Vagina (tissue), 2 donors: ENCODE measurements around the gene ERVK3-1. TPM values are rescaled to one million over a fixed set of nuclear protein-coding genes. Genes with fewer than 3 reads are reported as not detected.
A peak's percentile ranks its signal among the peaks of the same experiment; 100 is the strongest.

Source experiments
- DNase-seq, 2 donors: peaks; one replicate each; pipeline ENCODE4 v3.0.0-alpha.2; 2017; ENCODE audit errors: extremely low spot score in 2 of 2
- H3K27ac ChIP-seq: fragments of 200-600 bp; sonication (generic); one replicate; pipeline ENCODE4 v1.5.1; 2019
- H3K27me3 ChIP-seq: fragments of 200-600 bp; sonication (generic); one replicate; pipeline ENCODE4 v1.5.1; 2019
- H3K36me3 ChIP-seq, 2 donors: fragments of 200-600 bp; sonication (generic); one replicate each; pipeline ENCODE4 v1.5.1; 2017 to 2019
- H3K4me1 ChIP-seq: fragments of 200-600 bp; sonication (generic); one replicate; pipeline ENCODE4 v1.5.1; 2019
- H3K4me3 ChIP-seq, 2 donors: fragments of 200-600 bp; sonication (generic); 1 replicate in 1 of 2; 2 replicates in 1 of 2; pipeline ENCODE4 v1.5.1; 2016 to 2019
- H3K9me3 ChIP-seq: fragments of 200-600 bp; sonication (generic); one replicate; pipeline ENCODE4 v1.5.1; 2019
- POLR2A ChIP-seq, 2 donors: fragments of 450-650 bp; IDR thresholded peaks; one replicate each; pipeline ENCODE4 v1.6.1; 2017; ENCODE audit warnings: antibody characterized with exemption in 2 of 2, mild to moderate bottlenecking in 2 of 2, moderate library complexity in 2 of 2
- POLR2AphosphoS5 ChIP-seq, 2 donors: sonication (generic); formaldehyde crosslinking; IDR thresholded peaks; one replicate each; pipeline ENCODE4 v1.9.0; 2017; ENCODE audit warnings: antibody characterized with exemption in 2 of 2, mild to moderate bottlenecking in 2 of 2, low read depth in 1 of 2; ENCODE audit not compliant: insufficient read depth in 1 of 2
- intact Hi-C: fragments of 100-400 bp; cut with DNase I; formaldehyde crosslinking; loops from one replicate; pipeline ENCODE4 v1.15.1; 2023
- total RNA-seq: library from RNA; depleted of rRNA; stranded (reverse); fragments of >200 nt; gene quantifications from one replicate; pipeline ENCODE4 v1.2.3, GENCODE V29; 2016
- TF ChIP-seq, protein P1 (sequence below), 3 experiments: fragments of 450-650 bp in 2 of 3; fragments of 200-600 bp in 1 of 3; sonication (generic) in 1 of 3; IDR thresholded peaks; one replicate each; pipeline ENCODE4 v1.5.1; 2017 to 2019; ENCODE audit warnings: antibody characterized with exemption in 3 of 3, mild to moderate bottlenecking in 2 of 3, moderate library complexity in 2 of 3

The ERVK3-1 gene
- total RNA-seq, 1 donor from 2014 or later = 45.9 TPM

DNA sequence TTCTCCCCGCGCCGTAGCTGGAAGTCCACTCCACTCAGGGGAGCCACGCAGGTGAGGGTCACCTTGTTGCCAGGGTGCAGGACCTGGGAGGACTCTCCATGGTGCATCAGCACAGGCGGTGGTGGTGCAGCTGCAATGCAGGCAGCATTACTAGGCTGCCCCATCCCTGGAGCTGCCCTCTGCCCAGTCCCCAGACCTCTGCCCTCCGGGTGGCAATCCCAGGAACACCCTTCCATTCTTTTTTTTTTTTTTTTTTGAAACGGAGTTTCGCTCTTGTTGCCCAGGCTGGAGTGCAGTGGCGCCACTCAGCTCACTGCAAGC lies 46.3 kb downstream of the ERVK3-1 start:
- intact Hi-C loops = no loop called here
- Histone ChIP-seq H3K9me3 (no peaks in the 10 kb centered on the region), H3K36me3 (no peaks in the 10 kb centered on the region), H3K27ac (no peak overlapping the region), H3K4me1 (peaks cover 40% of the 10 kb centered on the region), H3K27me3 (no peaks in the 10 kb centered on the region), H3K4me3 (no peak overlapping the region)
- DNase-seq = no peak
- TF ChIP-seq POLR2AphosphoS5 (IDR thresholded peaks at IDR 0.05; ENCODE audit: insufficient read depth in 1 of 2, low read depth in 1 of 2) (no peak), POLR2A (IDR thresholded peaks at IDR 0.05) (no peak)
- TF ChIP-seq, protein P1, sequence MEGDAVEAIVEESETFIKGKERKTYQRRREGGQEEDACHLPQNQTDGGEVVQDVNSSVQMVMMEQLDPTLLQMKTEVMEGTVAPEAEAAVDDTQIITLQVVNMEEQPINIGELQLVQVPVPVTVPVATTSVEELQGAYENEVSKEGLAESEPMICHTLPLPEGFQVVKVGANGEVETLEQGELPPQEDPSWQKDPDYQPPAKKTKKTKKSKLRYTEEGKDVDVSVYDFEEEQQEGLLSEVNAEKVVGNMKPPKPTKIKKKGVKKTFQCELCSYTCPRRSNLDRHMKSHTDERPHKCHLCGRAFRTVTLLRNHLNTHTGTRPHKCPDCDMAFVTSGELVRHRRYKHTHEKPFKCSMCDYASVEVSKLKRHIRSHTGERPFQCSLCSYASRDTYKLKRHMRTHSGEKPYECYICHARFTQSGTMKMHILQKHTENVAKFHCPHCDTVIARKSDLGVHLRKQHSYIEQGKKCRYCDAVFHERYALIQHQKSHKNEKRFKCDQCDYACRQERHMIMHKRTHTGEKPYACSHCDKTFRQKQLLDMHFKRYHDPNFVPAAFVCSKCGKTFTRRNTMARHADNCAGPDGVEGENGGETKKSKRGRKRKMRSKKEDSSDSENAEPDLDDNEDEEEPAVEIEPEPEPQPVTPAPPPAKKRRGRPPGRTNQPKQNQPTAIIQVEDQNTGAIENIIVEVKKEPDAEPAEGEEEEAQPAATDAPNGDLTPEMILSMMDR (IDR thresholded peaks at IDR 0.05) = no peak

DNA sequence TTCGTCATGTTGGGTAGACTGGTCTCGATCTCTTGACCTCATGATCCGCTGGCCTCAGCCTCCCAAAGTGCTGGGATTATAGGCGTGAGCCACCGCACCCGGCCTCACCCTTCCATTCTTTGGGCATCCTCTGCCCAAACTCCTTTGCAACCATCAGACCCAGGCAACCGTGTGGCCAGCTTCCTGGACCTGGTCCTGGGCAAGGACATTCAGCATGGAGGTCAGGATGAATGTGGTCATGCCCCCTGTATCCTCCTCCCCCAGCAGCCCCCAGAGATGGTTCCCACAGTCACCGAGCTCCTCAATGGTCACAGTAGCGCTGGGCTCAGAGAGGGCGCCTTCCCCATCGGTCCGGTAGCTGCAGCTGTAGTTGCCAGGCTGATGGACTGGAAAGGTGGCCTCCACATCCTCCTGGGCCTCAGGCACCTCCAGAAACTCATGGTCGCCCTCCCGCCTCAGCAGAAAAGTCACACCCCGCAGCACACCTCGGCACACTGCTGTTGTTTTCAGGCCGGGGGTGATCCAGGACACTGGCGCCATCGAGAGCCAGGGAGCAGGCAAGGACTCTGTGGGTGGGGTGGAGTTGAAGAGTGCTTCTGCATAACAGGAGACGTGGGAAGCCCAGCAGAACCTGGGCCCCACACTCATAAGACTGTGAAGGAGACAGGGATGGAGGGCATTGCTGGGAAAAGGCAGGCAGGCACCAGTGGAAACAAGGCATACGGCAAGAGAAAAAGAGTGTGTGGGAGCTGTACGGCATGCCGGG lies 47.0 kb downstream of the ERVK3-1 start:
- Histone ChIP-seq H3K27ac (no peak overlapping the region), H3K36me3 (no peaks in the 10 kb centered on the region), H3K27me3 (no peaks in the 10 kb centered on the region), H3K4me1 (peaks cover 42% of the 10 kb centered on the region), H3K9me3 (no peaks in the 10 kb centered on the region), H3K4me3 (no peak overlapping the region)
- intact Hi-C loops = no loop called here
- TF ChIP-seq, protein P1 (IDR thresholded peaks at IDR 0.05) = no peak
- TF ChIP-seq POLR2AphosphoS5 (IDR thresholded peaks at IDR 0.05; ENCODE audit: insufficient read depth in 1 of 2, low read depth in 1 of 2) (no peak), POLR2A (IDR thresholded peaks at IDR 0.05) (no peak)
- DNase-seq = peak in 1 of 2 donors; percentile 67

DNA sequence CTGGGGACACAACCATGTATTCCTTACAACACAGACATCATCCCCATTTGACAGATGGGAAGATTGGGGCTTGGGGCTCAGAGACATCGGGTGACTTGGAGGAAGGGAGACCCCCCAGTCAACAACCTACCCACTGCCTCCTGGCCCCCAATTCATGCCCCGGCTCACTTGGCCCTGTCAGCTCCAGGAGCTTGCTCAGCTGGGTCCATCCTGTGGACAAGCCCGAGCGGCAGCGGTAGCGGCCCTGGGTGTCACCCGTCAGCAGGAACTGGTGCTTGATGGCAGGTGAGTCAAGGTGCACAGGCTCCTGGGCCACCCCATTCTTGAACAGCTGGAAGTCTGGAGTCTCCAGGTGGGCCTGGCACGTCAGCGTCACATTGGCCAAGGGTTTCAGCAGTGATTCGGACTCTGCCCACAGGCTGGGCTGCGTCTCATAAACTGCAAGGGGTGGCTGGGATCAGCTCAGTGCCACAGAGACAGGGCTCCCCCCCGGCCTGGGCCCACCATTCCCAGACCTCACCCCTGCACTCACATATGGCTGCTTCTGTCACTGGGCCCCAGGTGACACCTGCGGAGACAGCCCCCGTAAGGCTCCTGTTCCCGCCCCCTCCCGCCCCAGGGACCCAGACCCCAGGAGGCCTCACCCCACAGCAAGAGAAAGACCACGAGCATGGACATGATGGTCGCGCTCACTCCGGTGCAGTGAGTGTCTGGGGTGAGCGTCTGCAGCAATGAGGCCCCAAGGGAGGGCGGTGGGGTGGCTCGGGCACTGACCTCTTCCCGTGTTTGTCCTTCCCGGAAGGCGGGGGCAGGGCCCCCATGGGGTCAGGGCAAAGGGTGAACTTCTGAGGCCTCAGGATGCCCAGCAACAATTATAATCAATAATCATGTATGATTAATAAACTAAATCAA lies 47.8 kb downstream of the ERVK3-1 start, which contains the start of gene A1BG:
Gene A1BG (minus strand): TSS at position 733 of the 912 bp plus-strand sequence. CDS start 55 bp downstream, at position 678.
- intact Hi-C loops = no loop called here
- TF ChIP-seq, protein P1 (IDR thresholded peaks at IDR 0.05) = no peak
- TF ChIP-seq POLR2A (IDR thresholded peaks at IDR 0.05) = no peak
- TF ChIP-seq POLR2AphosphoS5 (IDR thresholded peaks at IDR 0.05; ENCODE audit: insufficient read depth in 1 of 2, low read depth in 1 of 2) = no peak
- H3K27me3 ChIP-seq = no peaks in the 10 kb centered on the region
- no peak within 1 kb of the TSS for H3K27ac ChIP-seq
- DNase-seq = no peak
- peaks cover 47% of the 10 kb centered on the region for H3K4me1 ChIP-seq
- no peak within 1 kb of the TSS for H3K4me3 ChIP-seq
- H3K36me3 ChIP-seq = no peaks in the 10 kb centered on the region
- H3K9me3 ChIP-seq = no peaks in the 10 kb centered on the region

DNA sequence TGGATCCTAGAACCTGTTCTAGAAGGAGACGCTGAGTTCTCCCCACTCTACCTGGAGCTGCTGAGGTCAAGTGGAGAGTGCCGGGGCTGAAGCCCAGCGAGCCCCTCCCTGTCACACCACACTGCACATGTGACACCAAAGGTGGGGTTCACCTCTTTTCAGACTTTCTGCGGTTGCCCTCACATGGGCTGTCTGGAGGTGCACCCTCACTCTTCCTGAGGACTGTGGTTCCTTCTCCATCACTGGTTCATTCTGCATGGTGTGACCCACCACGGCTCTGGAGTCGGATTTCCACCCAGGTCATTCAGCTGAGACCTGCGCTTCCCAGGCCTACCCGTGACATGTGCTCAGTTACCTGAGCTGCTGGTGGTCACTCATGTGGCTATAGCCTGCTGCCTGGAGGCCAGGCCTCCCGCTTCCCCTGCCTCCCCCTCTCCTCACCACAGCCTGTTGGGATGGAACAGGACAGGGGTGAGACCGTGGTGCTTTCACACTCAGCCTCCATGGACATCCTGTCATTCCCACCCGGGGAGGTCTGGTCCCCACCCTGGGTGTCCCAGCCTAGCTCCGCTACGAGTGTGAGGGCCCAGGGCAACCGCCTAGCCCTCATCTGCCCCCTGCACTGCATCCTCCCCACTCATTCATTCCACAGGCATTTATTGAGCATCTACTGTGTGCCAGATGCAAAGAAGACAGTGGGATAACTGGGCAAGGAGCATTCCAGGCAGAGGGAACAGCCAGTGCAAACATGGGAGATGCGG lies 48.7 kb downstream of the ERVK3-1 start:
- Histone ChIP-seq H3K27me3 (no peaks in the 10 kb centered on the region), H3K27ac (no peak overlapping the region), H3K36me3 (no peaks in the 10 kb centered on the region), H3K9me3 (no peaks in the 10 kb centered on the region), H3K4me3 (no peak overlapping the region), H3K4me1 (peaks cover 39% of the 10 kb centered on the region)
- TF ChIP-seq, protein P1 (IDR thresholded peaks at IDR 0.05) = no peak
- TF ChIP-seq POLR2AphosphoS5 (IDR thresholded peaks at IDR 0.05; ENCODE audit: insufficient read depth in 1 of 2, low read depth in 1 of 2) = no peak
- no peak for TF ChIP-seq POLR2A (IDR thresholded peaks at IDR 0.05)
- intact Hi-C loops = no loop called here
- no peak for DNase-seq
